ENCODE results near the gene KIF6.
"Not testable (repeated sequence)": the region's sequence is repeated elsewhere in the genome, so short reads cannot be mapped to it uniquely, and the experiment has no call there.

The KIF6 gene

GRCh38 chr6:39724787-39725631, at the start of gene KIF6:
KIF6 (minus strand) TSS chr6:39725408; CDS start chr6:39725310, 98 bp downstream.
- peak; percentile 85 for DNase-seq

GRCh38 chr6:39773782-39774181, 48.6 kb upstream of the KIF6 start:
- no peak for DNase-seq

- no peak for DNase-seq
Observed at GRCh38 chr6:39772559-39773273, 47.5 kb upstream of the KIF6 start.

GRCh38 chr6:39770446-39770845, 45.2 kb upstream of the KIF6 start:
- DNase-seq = no peak

- no peak for DNase-seq
Observed at GRCh38 chr6:39769012-39769411, 43.8 kb upstream of the KIF6 start.

GRCh38 chr6:39765508-39766065, 40.4 kb upstream of the KIF6 start:
- no peak for DNase-seq

GRCh38 chr6:39760226-39760952, 35.2 kb upstream of the KIF6 start:
- no peak for DNase-seq

GRCh38 chr6:39758905-39759605, 33.8 kb upstream of the KIF6 start:
- DNase-seq = no peak

- DNase-seq = no peak
Observed at GRCh38 chr6:39756582-39756981, 31.4 kb upstream of the KIF6 start.

- DNase-seq = no peak
Observed at GRCh38 chr6:39755231-39755630, 30.0 kb upstream of the KIF6 start.

GRCh38 chr6:39754514-39755115, 29.4 kb upstream of the KIF6 start:
- DNase-seq = no peak

- no peak for DNase-seq
Observed at GRCh38 chr6:39753725-39754045, 28.5 kb upstream of the KIF6 start.

GRCh38 chr6:39752835-39753724, 27.9 kb upstream of the KIF6 start:
- no peak for DNase-seq

GRCh38 chr6:39746795-39747194, 21.6 kb upstream of the KIF6 start:
- DNase-seq = no peak

GRCh38 chr6:39733704-39734103, 8.5 kb upstream of the KIF6 start:
- no peak for DNase-seq

- no peak for DNase-seq
Observed at GRCh38 chr6:39731565-39731964, 6.4 kb upstream of the KIF6 start.

- DNase-seq = no peak
Observed at GRCh38 chr6:39729945-39730344, 4.7 kb upstream of the KIF6 start.

- no peak for DNase-seq
Observed at GRCh38 chr6:39725632-39725997, 407 bp upstream of the KIF6 start.

- DNase-seq = not testable (repeated sequence)
Observed at GRCh38 chr6:39723350-39723749, 1.9 kb downstream of the KIF6 start.

GRCh38 chr6:39714802-39715201, 10.4 kb downstream of the KIF6 start:
- no peak for DNase-seq

- no peak for DNase-seq
Observed at GRCh38 chr6:39707962-39708683, 17.1 kb downstream of the KIF6 start.

Measured in CD4-positive, alpha-beta T cell treated with Interleukin-21 for 1 hour (primary cell).